ENCODE results near the gene DMRTC1B.
"Not testable (repeated sequence)": the region's sequence is repeated elsewhere in the genome, so short reads cannot be mapped to it uniquely, and the experiment has no call there.

DMRTC1B gene, protein sequence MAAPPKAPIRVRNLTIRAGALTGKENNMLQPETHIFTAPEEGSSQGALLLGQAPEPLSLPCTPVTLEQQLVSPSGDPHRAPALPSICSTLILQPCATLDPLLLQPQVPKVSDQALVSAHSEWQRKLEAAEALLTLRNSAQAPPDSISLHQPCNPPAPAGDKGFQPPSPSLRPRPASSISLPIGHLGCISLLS

DNA sequence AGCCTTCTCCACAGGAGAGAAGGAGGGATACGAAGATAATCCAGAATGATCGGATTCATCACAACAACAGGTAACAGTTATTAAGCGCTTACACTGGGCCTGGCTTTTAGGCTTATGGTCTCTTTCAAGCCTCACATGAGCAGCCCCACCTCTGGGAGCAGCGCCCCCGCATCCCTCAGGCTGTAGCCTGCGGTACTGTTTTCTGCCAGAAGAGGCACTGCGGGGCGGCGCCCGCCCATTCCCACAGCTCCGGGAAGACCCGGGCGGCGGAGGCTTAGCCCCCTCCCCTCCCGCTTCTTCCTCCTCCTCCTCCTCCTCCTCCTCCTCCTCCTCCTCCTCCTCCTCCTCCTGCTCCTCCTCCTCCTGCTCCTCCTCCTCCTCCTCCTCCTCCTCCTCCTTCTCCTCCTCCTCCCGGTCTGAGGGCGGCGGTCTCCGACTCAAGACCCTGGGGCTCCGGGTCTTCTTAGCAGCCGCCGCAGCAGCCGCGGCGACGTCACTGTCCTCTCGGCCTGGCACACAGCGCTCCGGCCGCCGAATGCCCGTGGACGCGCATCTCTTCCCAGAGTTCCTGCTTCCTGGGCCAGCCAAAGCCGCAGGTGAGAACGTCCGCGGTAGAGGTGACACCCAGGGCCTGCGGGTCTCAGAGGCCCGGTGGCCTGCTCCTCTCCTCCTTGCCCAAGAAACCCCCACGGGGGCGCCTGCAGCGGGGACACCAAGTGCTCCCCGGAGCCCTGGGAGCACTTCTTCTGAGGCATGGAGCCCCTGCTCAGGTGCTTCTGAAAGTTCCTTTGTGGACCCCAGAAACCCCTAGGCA, at the start of gene DMRTC1B:
Gene DMRTC1B, plus strand, starts transcription at position 238 of the 814 bp plus-strand sequence. CDS start 68,246 bp downstream, outside the sequence.
- H3K36me3 ChIP-seq (ENCODE audit: control insufficient read depth, insufficient read depth, low read length); H3K4me1 ChIP-seq (ENCODE audit: control insufficient read depth, insufficient read depth, low read length); H3K9me3 ChIP-seq (ENCODE audit: control insufficient read depth, low read length); H3K4me3 ChIP-seq (ENCODE audit: low read length); H3K9ac ChIP-seq (ENCODE audit: low read length); H3K27me3 ChIP-seq (ENCODE audit: control insufficient read depth, insufficient read depth, low read length): not testable (repeated sequence)

DNA sequence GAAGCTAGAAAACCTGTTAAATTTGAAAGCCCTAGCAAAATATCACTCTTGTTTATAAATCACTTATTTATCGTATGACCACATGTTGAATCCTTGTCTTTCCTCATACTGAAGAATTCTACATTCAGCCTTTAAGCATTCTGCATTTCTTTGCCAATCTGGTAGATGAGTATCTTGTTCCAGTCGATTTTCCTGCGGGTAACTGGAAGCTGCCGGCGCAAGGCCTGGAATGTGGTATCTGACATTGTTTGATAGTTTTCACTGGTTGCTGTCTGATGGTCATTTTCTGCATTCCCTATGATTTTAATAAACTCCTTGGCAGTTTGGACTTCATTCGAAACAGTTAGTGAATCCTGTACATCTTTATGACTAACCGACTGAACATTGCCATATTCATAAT, 48.8 kb upstream of the DMRTC1B start:
- Histone ChIP-seq H3K36me3 (ENCODE audit: control insufficient read depth, insufficient read depth, low read length) (no peaks in the 10 kb centered on the region), H3K27me3 (ENCODE audit: control insufficient read depth, insufficient read depth, low read length) (no peaks in the 10 kb centered on the region), H3K4me3 (ENCODE audit: low read length) (no peak overlapping the region), H3K4me1 (ENCODE audit: control insufficient read depth, insufficient read depth, low read length) (no peaks in the 10 kb centered on the region), H3K9ac (ENCODE audit: low read length) (no peak overlapping the region), H3K9me3 (ENCODE audit: control insufficient read depth, low read length) (no peaks in the 10 kb centered on the region)

- not testable (repeated sequence) for H3K9me3 ChIP-seq (ENCODE audit: control insufficient read depth, low read length); H3K9ac ChIP-seq (ENCODE audit: low read length); H3K4me1 ChIP-seq (ENCODE audit: control insufficient read depth, insufficient read depth, low read length); H3K4me3 ChIP-seq (ENCODE audit: low read length); H3K27me3 ChIP-seq (ENCODE audit: control insufficient read depth, insufficient read depth, low read length); H3K36me3 ChIP-seq (ENCODE audit: control insufficient read depth, insufficient read depth, low read length)
These were observed 43.1 kb upstream of the DMRTC1B start for GRCh38 chrX:72733636-72734035.

DNA sequence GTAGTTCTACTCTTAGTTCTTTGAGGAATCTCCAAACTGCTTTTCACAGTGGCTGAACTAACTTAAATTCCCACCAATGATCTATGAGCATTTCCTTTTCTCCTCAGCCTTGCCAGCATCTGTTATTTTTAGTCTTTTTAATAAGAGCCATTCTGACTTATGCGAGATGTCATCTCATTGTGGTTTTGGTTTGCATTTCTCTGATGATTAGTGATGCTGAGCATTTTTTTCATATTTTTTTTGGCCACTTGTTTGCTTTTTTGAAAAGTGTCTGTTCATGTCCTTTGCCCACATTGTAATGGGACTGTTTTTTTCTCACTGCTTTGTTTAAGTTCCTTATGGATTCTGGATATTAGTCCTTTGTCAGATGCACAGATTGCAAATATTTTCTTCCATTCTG, 41.1 kb upstream of the DMRTC1B start:
- no peaks in the 10 kb centered on the region for H3K4me1 ChIP-seq (ENCODE audit: control insufficient read depth, insufficient read depth, low read length)
- no peaks in the 10 kb centered on the region for H3K36me3 ChIP-seq (ENCODE audit: control insufficient read depth, insufficient read depth, low read length)
- no peak overlapping the region for H3K4me3 ChIP-seq (ENCODE audit: low read length)
- no peaks in the 10 kb centered on the region for H3K27me3 ChIP-seq (ENCODE audit: control insufficient read depth, insufficient read depth, low read length)
- H3K9ac ChIP-seq (ENCODE audit: low read length): no peak overlapping the region
- no peaks in the 10 kb centered on the region for H3K9me3 ChIP-seq (ENCODE audit: control insufficient read depth, low read length)

GRCh38 chrX:72745546-72745945, 31.1 kb upstream of the DMRTC1B start:
- H3K27me3 ChIP-seq (ENCODE audit: control insufficient read depth, insufficient read depth, low read length); H3K9me3 ChIP-seq (ENCODE audit: control insufficient read depth, low read length); H3K4me1 ChIP-seq (ENCODE audit: control insufficient read depth, insufficient read depth, low read length); H3K9ac ChIP-seq (ENCODE audit: low read length); H3K4me3 ChIP-seq (ENCODE audit: low read length); H3K36me3 ChIP-seq (ENCODE audit: control insufficient read depth, insufficient read depth, low read length): not testable (repeated sequence)

DNA sequence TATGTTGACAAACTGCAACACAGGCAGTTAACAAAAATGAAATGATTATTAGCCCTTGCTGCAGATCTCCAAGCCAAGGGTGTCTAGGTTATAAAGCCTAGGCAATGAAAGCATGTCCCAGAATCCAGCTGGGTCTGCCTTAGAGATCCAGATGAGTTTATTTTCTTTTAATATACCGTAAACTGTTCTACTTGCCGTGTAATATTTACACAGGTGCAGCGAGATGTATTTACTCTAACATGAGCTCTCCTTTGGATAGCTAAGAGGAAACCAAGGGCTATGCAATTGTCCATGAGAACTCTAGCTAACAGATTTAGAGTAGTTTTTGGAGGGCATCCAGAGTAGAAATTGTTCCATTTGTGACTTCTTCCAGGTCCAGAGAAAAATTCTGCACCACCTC, 28.1 kb upstream of the DMRTC1B start:
- H3K4me3 ChIP-seq (ENCODE audit: low read length); H3K27me3 ChIP-seq (ENCODE audit: control insufficient read depth, insufficient read depth, low read length); H3K9me3 ChIP-seq (ENCODE audit: control insufficient read depth, low read length); H3K9ac ChIP-seq (ENCODE audit: low read length); H3K36me3 ChIP-seq (ENCODE audit: control insufficient read depth, insufficient read depth, low read length); H3K4me1 ChIP-seq (ENCODE audit: control insufficient read depth, insufficient read depth, low read length): not testable (repeated sequence)

DNA sequence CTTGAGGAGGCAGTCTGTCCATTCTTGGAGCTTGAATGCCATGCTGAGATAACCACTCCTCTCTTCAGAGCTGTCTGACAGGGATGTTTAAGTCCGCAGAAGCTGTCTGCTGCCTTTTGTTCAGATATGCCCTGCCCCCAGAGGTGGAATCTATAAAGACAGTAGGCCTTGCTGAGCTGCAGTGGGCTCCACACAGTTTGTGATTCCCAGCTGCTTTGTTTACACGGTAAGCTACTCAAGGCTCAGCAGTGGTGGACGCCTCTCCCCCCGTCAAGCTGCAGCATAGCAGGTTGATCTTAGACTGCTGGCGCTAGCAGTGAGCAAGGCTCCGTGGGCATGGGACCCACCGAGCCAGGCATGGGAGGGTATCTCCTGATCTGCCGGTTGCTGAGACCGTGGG, 16.2 kb upstream of the DMRTC1B start:
- H3K9me3 ChIP-seq (ENCODE audit: control insufficient read depth, low read length); H3K36me3 ChIP-seq (ENCODE audit: control insufficient read depth, insufficient read depth, low read length); H3K4me3 ChIP-seq (ENCODE audit: low read length); H3K9ac ChIP-seq (ENCODE audit: low read length); H3K4me1 ChIP-seq (ENCODE audit: control insufficient read depth, insufficient read depth, low read length); H3K27me3 ChIP-seq (ENCODE audit: control insufficient read depth, insufficient read depth, low read length): not testable (repeated sequence)

- not testable (repeated sequence) for H3K4me3 ChIP-seq (ENCODE audit: low read length); H3K4me1 ChIP-seq (ENCODE audit: control insufficient read depth, insufficient read depth, low read length); H3K9me3 ChIP-seq (ENCODE audit: control insufficient read depth, low read length); H3K36me3 ChIP-seq (ENCODE audit: control insufficient read depth, insufficient read depth, low read length); H3K9ac ChIP-seq (ENCODE audit: low read length); H3K27me3 ChIP-seq (ENCODE audit: control insufficient read depth, insufficient read depth, low read length)
These were observed 739 bp downstream of the DMRTC1B start for GRCh38 chrX:72777467-72777790.

DNA sequence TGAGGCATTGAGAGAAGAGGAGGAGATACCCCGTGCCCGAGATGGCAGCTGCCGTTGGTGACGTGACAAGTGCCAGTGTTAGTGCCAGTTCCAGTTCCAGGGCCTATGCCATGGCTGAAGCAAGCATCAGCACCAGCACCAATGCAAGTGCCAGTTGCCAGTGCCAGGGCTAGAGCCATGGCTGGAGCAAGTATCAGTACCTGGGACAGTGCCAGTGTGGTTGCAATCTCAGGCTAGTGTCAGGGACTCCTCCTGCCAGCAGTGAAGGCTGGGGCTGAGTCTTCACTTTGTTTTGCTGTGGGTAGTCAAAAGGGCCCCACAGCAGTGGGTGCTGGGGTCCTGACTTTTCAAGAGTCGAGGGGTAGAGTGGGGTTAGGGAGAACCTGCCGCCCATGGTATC, 1.5 kb downstream of the DMRTC1B start:
- not testable (repeated sequence) for H3K27me3 ChIP-seq (ENCODE audit: control insufficient read depth, insufficient read depth, low read length); H3K4me3 ChIP-seq (ENCODE audit: low read length); H3K4me1 ChIP-seq (ENCODE audit: control insufficient read depth, insufficient read depth, low read length); H3K9me3 ChIP-seq (ENCODE audit: control insufficient read depth, low read length); H3K9ac ChIP-seq (ENCODE audit: low read length); H3K36me3 ChIP-seq (ENCODE audit: control insufficient read depth, insufficient read depth, low read length)

DNA sequence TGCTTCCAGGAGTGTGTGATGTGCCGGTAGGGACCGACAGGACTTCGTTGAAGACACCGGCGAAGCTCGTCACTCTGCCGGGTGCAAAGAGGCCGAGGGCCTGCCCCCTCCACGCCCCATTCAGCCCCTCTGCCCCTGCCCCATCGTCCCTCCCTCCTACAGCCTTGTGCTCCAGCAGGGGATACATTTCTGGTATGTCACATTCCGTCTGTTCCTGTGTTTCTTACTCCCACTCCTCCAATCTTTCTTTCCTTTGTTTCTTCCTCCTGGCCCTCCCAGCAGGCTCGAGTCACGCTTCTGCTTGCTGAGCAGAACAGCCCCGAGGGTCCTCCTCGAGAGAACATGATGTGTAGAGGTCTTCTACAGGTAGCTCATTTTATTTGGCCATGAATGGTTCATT, 5.9 kb downstream of the DMRTC1B start, which contains the start of gene FAM236B:
Gene FAM236B, minus strand, starts transcription at position 101 of the 400 bp plus-strand sequence. Its CDS starts 100 bp downstream, at position 1.
- H3K9me3 ChIP-seq (ENCODE audit: control insufficient read depth, low read length); H3K9ac ChIP-seq (ENCODE audit: low read length); H3K36me3 ChIP-seq (ENCODE audit: control insufficient read depth, insufficient read depth, low read length); H3K4me1 ChIP-seq (ENCODE audit: control insufficient read depth, insufficient read depth, low read length); H3K27me3 ChIP-seq (ENCODE audit: control insufficient read depth, insufficient read depth, low read length); H3K4me3 ChIP-seq (ENCODE audit: low read length): not testable (repeated sequence)

GRCh38 chrX:72783365-72783936, 6.8 kb downstream of the DMRTC1B start:
- not testable (repeated sequence) for H3K9ac ChIP-seq (ENCODE audit: low read length); H3K27me3 ChIP-seq (ENCODE audit: control insufficient read depth, insufficient read depth, low read length); H3K4me3 ChIP-seq (ENCODE audit: low read length); H3K36me3 ChIP-seq (ENCODE audit: control insufficient read depth, insufficient read depth, low read length); H3K9me3 ChIP-seq (ENCODE audit: control insufficient read depth, low read length); H3K4me1 ChIP-seq (ENCODE audit: control insufficient read depth, insufficient read depth, low read length)

GRCh38 chrX:72783964-72784363, 7.3 kb downstream of the DMRTC1B start:
- not testable (repeated sequence) for H3K9me3 ChIP-seq (ENCODE audit: control insufficient read depth, low read length); H3K9ac ChIP-seq (ENCODE audit: low read length); H3K36me3 ChIP-seq (ENCODE audit: control insufficient read depth, insufficient read depth, low read length); H3K4me3 ChIP-seq (ENCODE audit: low read length); H3K27me3 ChIP-seq (ENCODE audit: control insufficient read depth, insufficient read depth, low read length); H3K4me1 ChIP-seq (ENCODE audit: control insufficient read depth, insufficient read depth, low read length)
